Muscle of back (tissue), 10 donors: ENCODE data around the gene GOLGA6L26. TPM values are rescaled to one million over a fixed set of nuclear protein-coding genes. Genes with fewer than 3 reads are reported as not detected.

Experiments used
- polyA plus RNA-seq, 10 donors: library from polyadenylated mRNA; unstranded; fragments of 120-200 nt; gene quantifications; one replicate each; pipeline ENCODE4 v1.2.1, GENCODE V29; 2013; ENCODE audit not compliant: insufficient read length in 10 of 10

Gene GOLGA6L26
- polyA plus RNA-seq, 10 donors, result not detected

Other genes with a start within 250 kb of the GOLGA6L26 start
- gene GOLGA6L1, start 197.4 kb downstream of the GOLGA6L26 start, polyA plus RNA-seq, result not detected
- gene GOLGA8S, start 20.6 kb upstream of the GOLGA6L26 start, polyA plus RNA-seq, result 1 to 10 TPM in 1 of 10 donors, under 1 TPM in 9; 0.24 to 1.2 (median 0.55) TPM
- not detected for gene GOLGA6L2, start 113.0 kb upstream of the GOLGA6L26 start, polyA plus RNA-seq
- gene MKRN3, start 231.5 kb upstream of the GOLGA6L26 start, polyA plus RNA-seq, result 1 to 10 TPM in 9 of 10 donors, under 1 TPM in 1; 0.65 to 5.7 (median 2.5) TPM